SK-N-SH treated with all-trans-retinoic acid at 6 μM for 48 hours (cell line): ENCODE data around the gene EIF3I.

Experiments used
- ATAC-seq: fragments of 200-7000 bp; cut with Tn5 transposase; 3 replicates; pipeline ENCODE4 v1.9.1; 2020; ENCODE audit warnings: mild to moderate bottlenecking, moderate library complexity
- ARNTL ChIP-seq: fragments of 450-650 bp; formaldehyde crosslinking; IDR thresholded peaks from 2 replicates; pipeline ENCODE4 v1.5.0; 2020; ENCODE audit warnings: low read depth, mild to moderate bottlenecking, moderate library complexity, borderline replicate concordance
- BACH2 ChIP-seq: fragments of 250-450 bp; sonication (Bioruptor Pico); IDR thresholded peaks from 2 replicates; pipeline ENCODE4 v1.9.0; 2021; ENCODE audit warnings: mild to moderate bottlenecking, borderline replicate concordance
- CSDC2 ChIP-seq: fragments of 250-450 bp; sonication (Bioruptor Pico); IDR thresholded peaks from 2 replicates; pipeline ENCODE4 v1.5.0; 2020; ENCODE audit warnings: mild to moderate bottlenecking, moderate library complexity
- ESRRG ChIP-seq: fragments of 250-450 bp; sonication (Bioruptor Pico); IDR thresholded peaks from 2 replicates; pipeline ENCODE4 v1.6.1; 2021; ENCODE audit warnings: mild to moderate bottlenecking
- GLIS3 ChIP-seq: fragments of 250-450 bp; sonication (Bioruptor Pico); IDR thresholded peaks from 2 replicates; pipeline ENCODE4 v1.5.0; 2020; ENCODE audit warnings: mild to moderate bottlenecking, moderate library complexity
- ISL1 ChIP-seq: fragments of 250-450 bp; sonication (Bioruptor Pico); IDR thresholded peaks from 2 replicates; pipeline ENCODE4 v2.1.2; 2022; ENCODE audit warnings: mild to moderate bottlenecking, moderate library complexity
- OSR1 ChIP-seq: fragments of 250-450 bp; sonication (Bioruptor Pico); IDR thresholded peaks from 2 replicates; pipeline ENCODE4 v1.8.0; 2022; ENCODE audit warnings: moderate library complexity, mild to moderate bottlenecking, inconsistent platforms
- PPARA ChIP-seq: fragments of 250-450 bp; sonication (Bioruptor Pico); IDR thresholded peaks from 2 replicates; pipeline ENCODE4 v1.5.0; 2020; ENCODE audit warnings: mild to moderate bottlenecking, borderline replicate concordance
- RARB ChIP-seq: fragments of 250-450 bp; sonication (Bioruptor Pico); IDR thresholded peaks from 2 replicates; pipeline ENCODE4 v1.8.0; 2021; ENCODE audit warnings: mild to moderate bottlenecking, moderate library complexity
- SNAI2 ChIP-seq: fragments of 250-450 bp; sonication (Bioruptor Pico); IDR thresholded peaks from 2 replicates; pipeline ENCODE4 v1.5.0; 2020; ENCODE audit warnings: mild to moderate bottlenecking, moderate library complexity
- TCF4 ChIP-seq: fragments of 250-450 bp; sonication (Bioruptor Pico); IDR thresholded peaks from 2 replicates; pipeline ENCODE4 v1.8.0; 2021; ENCODE audit warnings: mild to moderate bottlenecking, moderate library complexity, borderline replicate concordance
- TOX ChIP-seq: fragments of 250-450 bp; sonication (Bioruptor Pico); IDR thresholded peaks from 2 replicates; pipeline ENCODE4 v1.8.0; 2021; ENCODE audit warnings: mild to moderate bottlenecking, moderate library complexity, borderline replicate concordance
- ZC3H10 ChIP-seq: fragments of 250-450 bp; sonication (Bioruptor Pico); IDR thresholded peaks from 2 replicates; pipeline ENCODE4 v1.5.1; 2021; ENCODE audit warnings: mild to moderate bottlenecking, moderate library complexity
- ZFP3 ChIP-seq: fragments of 250-450 bp; sonication (Bioruptor Pico); IDR thresholded peaks from 2 replicates; pipeline ENCODE4 v1.5.0; 2020; ENCODE audit warnings: mild to moderate bottlenecking, moderate library complexity
- ZFP30 ChIP-seq: fragments of 450-650 bp; formaldehyde crosslinking; IDR thresholded peaks from 2 replicates; pipeline ENCODE4 v1.5.0; 2022; ENCODE audit warnings: mild to moderate bottlenecking, moderate library complexity
- ZNF565 ChIP-seq: fragments of 450-650 bp; formaldehyde crosslinking; conservative IDR thresholded peaks from 2 replicates; pipeline ENCODE4 v1.5.0; 2020; ENCODE audit warnings: low read depth, mild to moderate bottlenecking, moderate library complexity
- ZNF70 ChIP-seq: fragments of 450-650 bp; formaldehyde crosslinking; IDR thresholded peaks from 2 replicates; pipeline ENCODE4 v1.5.0; 2020; ENCODE audit warnings: mild to moderate bottlenecking, moderate library complexity
- ZNF8 ChIP-seq: fragments of 450-650 bp; formaldehyde crosslinking; IDR thresholded peaks from 2 replicates; pipeline ENCODE4 v1.5.0; 2020; ENCODE audit warnings: mild to moderate bottlenecking, moderate library complexity
- TF ChIP-seq, protein P1 (sequence below): fragments of 250-450 bp; sonication (Bioruptor Pico); IDR thresholded peaks from 2 replicates; pipeline ENCODE4 v1.5.1; 2020; ENCODE audit warnings: low read depth, mild to moderate bottlenecking, moderate library complexity
- TF ChIP-seq, protein P2 (sequence below): fragments of 250-450 bp; sonication (Bioruptor Pico); IDR thresholded peaks from 2 replicates; pipeline ENCODE4 v1.8.0; 2021; ENCODE audit warnings: low read depth, mild to moderate bottlenecking, moderate library complexity, borderline replicate concordance
- TF ChIP-seq, protein P3 (sequence below): fragments of 250-450 bp; sonication (Bioruptor Pico); IDR thresholded peaks from 2 replicates; pipeline ENCODE4 v1.5.0; 2020; ENCODE audit warnings: mild to moderate bottlenecking, moderate library complexity
- TF ChIP-seq, protein P4 (sequence below): fragments of 250-450 bp; sonication (Bioruptor Pico); IDR thresholded peaks from 2 replicates; pipeline ENCODE4 v1.5.1; 2021; ENCODE audit warnings: mild to moderate bottlenecking, moderate library complexity

EIF3I gene

DNA sequence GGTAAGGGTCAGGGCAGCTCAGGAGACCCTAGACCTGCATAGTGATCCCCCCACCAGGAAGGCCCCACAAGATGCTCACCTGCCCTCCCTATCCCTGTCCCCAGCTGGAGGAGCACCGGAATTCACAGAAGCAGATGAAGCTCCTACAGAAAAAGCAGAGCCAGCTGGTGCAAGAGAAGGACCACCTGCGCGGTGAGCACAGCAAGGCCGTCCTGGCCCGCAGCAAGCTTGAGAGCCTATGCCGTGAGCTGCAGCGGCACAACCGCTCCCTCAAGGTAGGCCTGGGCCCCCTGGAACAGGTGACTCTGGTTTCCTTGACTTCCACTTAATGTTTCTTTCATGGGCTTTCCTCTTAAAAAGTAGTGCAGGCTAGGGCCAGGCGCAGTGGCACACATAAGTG is 34.4 kb upstream of the EIF3I start:
- ATAC-seq, result no peak
- TF ChIP-seq OSR1, result no peak
- TF ChIP-seq, protein P1, sequence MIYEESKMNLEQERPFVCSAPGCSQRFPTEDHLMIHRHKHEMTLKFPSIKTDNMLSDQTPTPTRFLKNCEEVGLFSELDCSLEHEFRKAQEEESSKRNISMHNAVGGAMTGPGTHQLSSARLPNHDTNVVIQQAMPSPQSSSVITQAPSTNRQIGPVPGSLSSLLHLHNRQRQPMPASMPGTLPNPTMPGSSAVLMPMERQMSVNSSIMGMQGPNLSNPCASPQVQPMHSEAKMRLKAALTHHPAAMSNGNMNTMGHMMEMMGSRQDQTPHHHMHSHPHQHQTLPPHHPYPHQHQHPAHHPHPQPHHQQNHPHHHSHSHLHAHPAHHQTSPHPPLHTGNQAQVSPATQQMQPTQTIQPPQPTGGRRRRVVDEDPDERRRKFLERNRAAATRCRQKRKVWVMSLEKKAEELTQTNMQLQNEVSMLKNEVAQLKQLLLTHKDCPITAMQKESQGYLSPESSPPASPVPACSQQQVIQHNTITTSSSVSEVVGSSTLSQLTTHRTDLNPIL, result no peak
- no peak for TF ChIP-seq ZFP30
- no peak for TF ChIP-seq BACH2
- no peak for TF ChIP-seq ZNF70 (CRISPR knock-in tag)
- no peak for TF ChIP-seq TCF4
- TF ChIP-seq CSDC2 (CRISPR knock-in tag), result no peak
- no peak for TF ChIP-seq SNAI2 (CRISPR knock-in tag)
- TF ChIP-seq ESRRG, result no peak
- no peak for TF ChIP-seq ZNF8 (CRISPR knock-in tag)
- TF ChIP-seq, protein P2, sequence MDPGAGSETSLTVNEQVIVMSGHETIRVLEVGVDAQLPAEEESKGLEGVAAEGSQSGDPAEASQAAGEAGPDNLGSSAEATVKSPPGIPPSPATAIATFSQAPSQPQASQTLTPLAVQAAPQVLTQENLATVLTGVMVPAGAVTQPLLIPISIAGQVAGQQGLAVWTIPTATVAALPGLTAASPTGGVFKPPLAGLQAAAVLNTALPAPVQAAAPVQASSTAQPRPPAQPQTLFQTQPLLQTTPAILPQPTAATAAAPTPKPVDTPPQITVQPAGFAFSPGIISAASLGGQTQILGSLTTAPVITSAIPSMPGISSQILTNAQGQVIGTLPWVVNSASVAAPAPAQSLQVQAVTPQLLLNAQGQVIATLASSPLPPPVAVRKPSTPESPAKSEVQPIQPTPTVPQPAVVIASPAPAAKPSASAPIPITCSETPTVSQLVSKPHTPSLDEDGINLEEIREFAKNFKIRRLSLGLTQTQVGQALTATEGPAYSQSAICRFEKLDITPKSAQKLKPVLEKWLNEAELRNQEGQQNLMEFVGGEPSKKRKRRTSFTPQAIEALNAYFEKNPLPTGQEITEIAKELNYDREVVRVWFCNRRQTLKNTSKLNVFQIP (CRISPR knock-in tag), result no peak
- no peak for TF ChIP-seq ZFP3 (CRISPR knock-in tag)
- TF ChIP-seq ISL1, result no peak
- TF ChIP-seq GLIS3, result no peak
- TF ChIP-seq, protein P3, sequence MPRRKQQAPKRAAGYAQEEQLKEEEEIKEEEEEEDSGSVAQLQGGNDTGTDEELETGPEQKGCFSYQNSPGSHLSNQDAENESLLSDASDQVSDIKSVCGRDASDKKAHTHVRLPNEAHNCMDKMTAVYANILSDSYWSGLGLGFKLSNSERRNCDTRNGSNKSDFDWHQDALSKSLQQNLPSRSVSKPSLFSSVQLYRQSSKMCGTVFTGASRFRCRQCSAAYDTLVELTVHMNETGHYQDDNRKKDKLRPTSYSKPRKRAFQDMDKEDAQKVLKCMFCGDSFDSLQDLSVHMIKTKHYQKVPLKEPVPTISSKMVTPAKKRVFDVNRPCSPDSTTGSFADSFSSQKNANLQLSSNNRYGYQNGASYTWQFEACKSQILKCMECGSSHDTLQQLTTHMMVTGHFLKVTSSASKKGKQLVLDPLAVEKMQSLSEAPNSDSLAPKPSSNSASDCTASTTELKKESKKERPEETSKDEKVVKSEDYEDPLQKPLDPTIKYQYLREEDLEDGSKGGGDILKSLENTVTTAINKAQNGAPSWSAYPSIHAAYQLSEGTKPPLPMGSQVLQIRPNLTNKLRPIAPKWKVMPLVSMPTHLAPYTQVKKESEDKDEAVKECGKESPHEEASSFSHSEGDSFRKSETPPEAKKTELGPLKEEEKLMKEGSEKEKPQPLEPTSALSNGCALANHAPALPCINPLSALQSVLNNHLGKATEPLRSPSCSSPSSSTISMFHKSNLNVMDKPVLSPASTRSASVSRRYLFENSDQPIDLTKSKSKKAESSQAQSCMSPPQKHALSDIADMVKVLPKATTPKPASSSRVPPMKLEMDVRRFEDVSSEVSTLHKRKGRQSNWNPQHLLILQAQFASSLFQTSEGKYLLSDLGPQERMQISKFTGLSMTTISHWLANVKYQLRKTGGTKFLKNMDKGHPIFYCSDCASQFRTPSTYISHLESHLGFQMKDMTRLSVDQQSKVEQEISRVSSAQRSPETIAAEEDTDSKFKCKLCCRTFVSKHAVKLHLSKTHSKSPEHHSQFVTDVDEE (CRISPR knock-in tag), result no peak
- no peak for TF ChIP-seq TOX

DNA sequence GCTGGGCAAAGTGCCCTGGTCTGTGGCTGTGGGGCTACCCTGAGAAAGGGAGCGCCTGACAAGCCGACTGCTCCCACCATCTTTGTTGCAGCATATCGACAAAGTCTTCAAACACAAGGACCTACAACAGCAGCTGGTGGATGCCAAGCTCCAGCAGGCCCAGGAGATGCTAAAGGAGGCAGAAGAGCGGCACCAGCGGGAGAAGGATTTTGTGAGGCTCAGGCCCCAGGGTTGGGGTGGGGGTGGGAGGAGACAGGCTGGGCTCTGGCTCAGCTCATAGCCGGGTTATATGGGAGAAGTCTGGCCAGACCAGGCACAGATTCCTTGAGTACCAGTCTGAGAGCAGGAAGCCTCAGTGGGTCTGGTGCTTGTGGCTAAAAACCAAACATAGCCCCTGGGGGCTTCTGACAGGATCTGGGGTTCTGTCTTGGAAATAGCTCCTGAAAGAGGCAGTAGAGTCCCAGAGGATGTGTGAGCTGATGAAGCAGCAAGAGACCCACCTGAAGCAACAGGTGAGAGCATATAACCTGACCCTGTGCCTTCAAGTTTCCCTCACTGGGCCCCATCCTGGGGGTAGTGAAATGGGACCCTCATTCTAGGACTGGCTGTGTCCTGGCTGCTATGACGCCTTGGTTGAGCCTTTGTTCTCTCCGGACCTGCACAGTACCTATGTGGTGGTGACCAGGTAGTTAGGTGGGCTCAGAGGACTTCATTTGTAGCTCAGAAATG is 29.8 kb upstream of the EIF3I start:
- TF ChIP-seq SNAI2 (CRISPR knock-in tag) (no peak), TCF4 (no peak), RARB (CRISPR knock-in tag) (no peak), TOX (no peak)
- TF ChIP-seq, protein P2 (CRISPR knock-in tag), result no peak
- TF ChIP-seq, protein P1, result no peak
- no peak for ATAC-seq

DNA sequence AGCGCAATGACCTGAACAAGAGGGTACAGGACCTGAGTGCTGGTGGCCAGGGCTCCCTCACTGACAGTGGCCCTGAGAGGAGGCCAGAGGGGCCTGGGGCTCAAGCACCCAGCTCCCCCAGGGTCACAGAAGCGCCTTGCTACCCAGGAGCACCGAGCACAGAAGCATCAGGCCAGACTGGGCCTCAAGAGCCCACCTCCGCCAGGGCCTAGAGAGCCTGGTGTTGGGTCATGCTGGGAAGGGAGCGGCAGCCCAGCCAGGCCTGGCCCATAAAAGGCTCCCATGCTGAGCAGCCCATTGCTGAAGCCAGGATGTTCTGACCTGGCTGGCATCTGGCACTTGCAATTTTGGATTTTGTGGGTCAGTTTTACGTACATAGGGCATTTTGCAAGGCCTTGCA is 27.2 kb upstream of the EIF3I start:
- ATAC-seq, result no peak
- TF ChIP-seq, protein P3 (CRISPR knock-in tag), result no peak
- TF ChIP-seq ESRRG (no peak), OSR1 (no peak), RARB (CRISPR knock-in tag) (no peak), ZFP30 (no peak), ZNF8 (CRISPR knock-in tag) (no peak), ZNF565 (CRISPR knock-in tag) (no peak), ZFP3 (CRISPR knock-in tag) (no peak), ZC3H10 (CRISPR knock-in tag) (no peak), PPARA (no peak), ARNTL (no peak), BACH2 (no peak)
- TF ChIP-seq, protein P2 (CRISPR knock-in tag), result no peak
- TF ChIP-seq, protein P4, sequence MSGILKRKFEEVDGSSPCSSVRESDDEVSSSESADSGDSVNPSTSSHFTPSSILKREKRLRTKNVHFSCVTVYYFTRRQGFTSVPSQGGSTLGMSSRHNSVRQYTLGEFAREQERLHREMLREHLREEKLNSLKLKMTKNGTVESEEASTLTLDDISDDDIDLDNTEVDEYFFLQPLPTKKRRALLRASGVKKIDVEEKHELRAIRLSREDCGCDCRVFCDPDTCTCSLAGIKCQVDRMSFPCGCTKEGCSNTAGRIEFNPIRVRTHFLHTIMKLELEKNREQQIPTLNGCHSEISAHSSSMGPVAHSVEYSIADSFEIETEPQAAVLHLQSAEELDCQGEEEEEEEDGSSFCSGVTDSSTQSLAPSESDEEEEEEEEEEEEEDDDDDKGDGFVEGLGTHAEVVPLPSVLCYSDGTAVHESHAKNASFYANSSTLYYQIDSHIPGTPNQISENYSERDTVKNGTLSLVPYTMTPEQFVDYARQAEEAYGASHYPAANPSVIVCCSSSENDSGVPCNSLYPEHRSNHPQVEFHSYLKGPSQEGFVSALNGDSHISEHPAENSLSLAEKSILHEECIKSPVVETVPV (CRISPR knock-in tag), result no peak
